GM12878 (cell line): ENCODE measurements around the gene IZUMO1.

ENCODE experiments used
- ASH2L ChIP-seq: fragments of 300-600, 200-600 bp; sonication (generic); IDR thresholded peaks from 2 replicates; pipeline ENCODE4 v1.6.1; 2017; ENCODE audit warnings: low read depth, mild to moderate bottlenecking, borderline replicate concordance
- CHD4 ChIP-seq: fragments of 200-600 bp; sonication (generic); IDR thresholded peaks from 2 replicates; pipeline ENCODE4 v1.6.1; 2016; ENCODE audit warnings: mild to moderate bottlenecking
- MTA2 ChIP-seq: fragments of 450-650 bp; IDR thresholded peaks from 2 replicates; pipeline ENCODE4 v1.6.1; 2016; ENCODE audit warnings: low read depth, mild to moderate bottlenecking, moderate library complexity
- TF ChIP-seq, protein P1 (sequence below): fragments of 450-650 bp; IDR thresholded peaks from 2 replicates; pipeline ENCODE4 v1.6.1; 2017; ENCODE audit warnings: mild to moderate bottlenecking, moderate library complexity
- TF ChIP-seq, protein P2 (sequence below), 3 experiments: IDR thresholded peaks in 2 of 3; conservative IDR thresholded peaks in 1 of 3; 2 replicates each; pipeline ENCODE4 v1.5.1; 2011; ENCODE audit warnings: low read depth in 3 of 3, low read length in 3 of 3, mild to moderate bottlenecking in 3 of 3, control low read depth in 2 of 3, moderate library complexity in 2 of 3, inconsistent platforms in 1 of 3, mixed read lengths in 1 of 3; ENCODE audit not compliant: control insufficient read depth in 2 of 3, insufficient read depth in 1 of 3; ENCODE audit errors: extremely low read depth in 1 of 3
- TF ChIP-seq, protein P3 (sequence below): fragments of 450-650 bp; formaldehyde crosslinking; IDR thresholded peaks from 2 replicates; pipeline ENCODE4 v1.4.0; 2020; ENCODE audit warnings: mild to moderate bottlenecking, moderate library complexity

DNA sequence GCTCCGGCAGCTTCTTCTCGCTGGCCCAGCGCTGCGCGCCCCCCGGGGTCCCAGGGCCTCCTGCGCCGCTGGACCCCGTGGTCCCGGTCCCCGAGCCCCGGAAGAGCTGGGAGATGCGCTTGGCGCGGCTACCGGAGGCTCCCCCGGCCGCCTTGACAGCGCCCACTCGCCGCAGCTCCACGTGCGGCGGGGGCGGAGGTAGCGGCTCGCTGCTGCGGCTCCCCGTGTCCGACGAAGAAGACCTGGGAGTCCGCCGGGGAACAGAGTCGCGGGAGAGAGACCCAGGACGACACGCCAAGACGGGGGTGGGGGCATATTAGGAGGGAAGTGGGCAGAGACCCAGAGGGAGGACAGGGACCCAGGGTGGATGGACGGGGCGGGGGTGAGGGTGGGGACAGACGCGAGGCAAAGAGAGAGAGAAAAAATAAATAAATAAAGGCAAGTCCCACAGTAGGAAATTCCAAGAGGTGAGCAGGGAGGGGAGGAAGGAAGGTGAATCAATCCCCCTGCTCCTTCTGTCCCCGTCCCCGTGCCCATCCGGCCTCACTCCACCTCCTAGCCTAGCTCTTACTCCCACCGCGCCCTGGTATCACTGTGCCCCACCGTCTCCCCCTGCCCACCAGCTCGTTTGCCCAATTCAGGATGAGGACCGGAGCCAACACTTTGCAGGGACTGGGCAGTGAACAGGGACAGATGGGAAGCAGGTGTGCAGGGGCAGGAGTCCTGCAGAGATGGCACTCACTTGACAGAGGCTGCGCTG is 7.1 kb downstream of the IZUMO1 start:
- TF ChIP-seq MTA2, result no peak
- TF ChIP-seq, protein P1, sequence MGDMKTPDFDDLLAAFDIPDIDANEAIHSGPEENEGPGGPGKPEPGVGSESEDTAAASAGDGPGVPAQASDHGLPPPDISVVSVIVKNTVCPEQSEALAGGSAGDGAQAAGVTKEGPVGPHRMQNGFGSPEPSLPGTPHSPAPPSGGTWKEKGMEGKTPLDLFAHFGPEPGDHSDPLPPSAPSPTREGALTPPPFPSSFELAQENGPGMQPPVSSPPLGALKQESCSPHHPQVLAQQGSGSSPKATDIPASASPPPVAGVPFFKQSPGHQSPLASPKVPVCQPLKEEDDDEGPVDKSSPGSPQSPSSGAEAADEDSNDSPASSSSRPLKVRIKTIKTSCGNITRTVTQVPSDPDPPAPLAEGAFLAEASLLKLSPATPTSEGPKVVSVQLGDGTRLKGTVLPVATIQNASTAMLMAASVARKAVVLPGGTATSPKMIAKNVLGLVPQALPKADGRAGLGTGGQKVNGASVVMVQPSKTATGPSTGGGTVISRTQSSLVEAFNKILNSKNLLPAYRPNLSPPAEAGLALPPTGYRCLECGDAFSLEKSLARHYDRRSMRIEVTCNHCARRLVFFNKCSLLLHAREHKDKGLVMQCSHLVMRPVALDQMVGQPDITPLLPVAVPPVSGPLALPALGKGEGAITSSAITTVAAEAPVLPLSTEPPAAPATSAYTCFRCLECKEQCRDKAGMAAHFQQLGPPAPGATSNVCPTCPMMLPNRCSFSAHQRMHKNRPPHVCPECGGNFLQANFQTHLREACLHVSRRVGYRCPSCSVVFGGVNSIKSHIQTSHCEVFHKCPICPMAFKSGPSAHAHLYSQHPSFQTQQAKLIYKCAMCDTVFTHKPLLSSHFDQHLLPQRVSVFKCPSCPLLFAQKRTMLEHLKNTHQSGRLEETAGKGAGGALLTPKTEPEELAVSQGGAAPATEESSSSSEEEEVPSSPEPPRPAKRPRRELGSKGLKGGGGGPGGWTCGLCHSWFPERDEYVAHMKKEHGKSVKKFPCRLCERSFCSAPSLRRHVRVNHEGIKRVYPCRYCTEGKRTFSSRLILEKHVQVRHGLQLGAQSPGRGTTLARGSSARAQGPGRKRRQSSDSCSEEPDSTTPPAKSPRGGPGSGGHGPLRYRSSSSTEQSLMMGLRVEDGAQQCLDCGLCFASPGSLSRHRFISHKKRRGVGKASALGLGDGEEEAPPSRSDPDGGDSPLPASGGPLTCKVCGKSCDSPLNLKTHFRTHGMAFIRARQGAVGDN, result no peak
- no peak for TF ChIP-seq ASH2L
- TF ChIP-seq CHD4, result no peak
- TF ChIP-seq, protein P2, sequence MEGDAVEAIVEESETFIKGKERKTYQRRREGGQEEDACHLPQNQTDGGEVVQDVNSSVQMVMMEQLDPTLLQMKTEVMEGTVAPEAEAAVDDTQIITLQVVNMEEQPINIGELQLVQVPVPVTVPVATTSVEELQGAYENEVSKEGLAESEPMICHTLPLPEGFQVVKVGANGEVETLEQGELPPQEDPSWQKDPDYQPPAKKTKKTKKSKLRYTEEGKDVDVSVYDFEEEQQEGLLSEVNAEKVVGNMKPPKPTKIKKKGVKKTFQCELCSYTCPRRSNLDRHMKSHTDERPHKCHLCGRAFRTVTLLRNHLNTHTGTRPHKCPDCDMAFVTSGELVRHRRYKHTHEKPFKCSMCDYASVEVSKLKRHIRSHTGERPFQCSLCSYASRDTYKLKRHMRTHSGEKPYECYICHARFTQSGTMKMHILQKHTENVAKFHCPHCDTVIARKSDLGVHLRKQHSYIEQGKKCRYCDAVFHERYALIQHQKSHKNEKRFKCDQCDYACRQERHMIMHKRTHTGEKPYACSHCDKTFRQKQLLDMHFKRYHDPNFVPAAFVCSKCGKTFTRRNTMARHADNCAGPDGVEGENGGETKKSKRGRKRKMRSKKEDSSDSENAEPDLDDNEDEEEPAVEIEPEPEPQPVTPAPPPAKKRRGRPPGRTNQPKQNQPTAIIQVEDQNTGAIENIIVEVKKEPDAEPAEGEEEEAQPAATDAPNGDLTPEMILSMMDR (IDR thresholded peaks at IDR 0.05 in 2 of 3, conservative IDR thresholded peaks at IDR 0.05 in 1 of 3; ENCODE audit: control insufficient read depth in 2 of 3, extremely low read depth in 1 of 3, insufficient read depth in 1 of 3, low read depth in 3 of 3, low read length in 3 of 3), result no peak
- TF ChIP-seq, protein P3, sequence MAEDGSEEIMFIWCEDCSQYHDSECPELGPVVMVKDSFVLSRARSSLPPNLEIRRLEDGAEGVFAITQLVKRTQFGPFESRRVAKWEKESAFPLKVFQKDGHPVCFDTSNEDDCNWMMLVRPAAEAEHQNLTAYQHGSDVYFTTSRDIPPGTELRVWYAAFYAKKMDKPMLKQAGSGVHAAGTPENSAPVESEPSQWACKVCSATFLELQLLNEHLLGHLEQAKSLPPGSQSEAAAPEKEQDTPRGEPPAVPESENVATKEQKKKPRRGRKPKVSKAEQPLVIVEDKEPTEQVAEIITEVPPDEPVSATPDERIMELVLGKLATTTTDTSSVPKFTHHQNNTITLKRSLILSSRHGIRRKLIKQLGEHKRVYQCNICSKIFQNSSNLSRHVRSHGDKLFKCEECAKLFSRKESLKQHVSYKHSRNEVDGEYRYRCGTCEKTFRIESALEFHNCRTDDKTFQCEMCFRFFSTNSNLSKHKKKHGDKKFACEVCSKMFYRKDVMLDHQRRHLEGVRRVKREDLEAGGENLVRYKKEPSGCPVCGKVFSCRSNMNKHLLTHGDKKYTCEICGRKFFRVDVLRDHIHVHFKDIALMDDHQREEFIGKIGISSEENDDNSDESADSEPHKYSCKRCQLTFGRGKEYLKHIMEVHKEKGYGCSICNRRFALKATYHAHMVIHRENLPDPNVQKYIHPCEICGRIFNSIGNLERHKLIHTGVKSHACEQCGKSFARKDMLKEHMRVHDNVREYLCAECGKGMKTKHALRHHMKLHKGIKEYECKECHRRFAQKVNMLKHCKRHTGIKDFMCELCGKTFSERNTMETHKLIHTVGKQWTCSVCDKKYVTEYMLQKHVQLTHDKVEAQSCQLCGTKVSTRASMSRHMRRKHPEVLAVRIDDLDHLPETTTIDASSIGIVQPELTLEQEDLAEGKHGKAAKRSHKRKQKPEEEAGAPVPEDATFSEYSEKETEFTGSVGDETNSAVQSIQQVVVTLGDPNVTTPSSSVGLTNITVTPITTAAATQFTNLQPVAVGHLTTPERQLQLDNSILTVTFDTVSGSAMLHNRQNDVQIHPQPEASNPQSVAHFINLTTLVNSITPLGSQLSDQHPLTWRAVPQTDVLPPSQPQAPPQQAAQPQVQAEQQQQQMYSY, result no peak
